GM19043 (cell line): ENCODE results near the gene RPL18A.

ENCODE experiments used
- ATAC-seq: cut with Tn5 transposase; IDR thresholded peaks from one replicate; pipeline ENCODE4 v1.9.1; 2021; ENCODE audit warnings: low read depth; ENCODE audit not compliant: unreplicated experiment

RPL18A gene

DNA sequence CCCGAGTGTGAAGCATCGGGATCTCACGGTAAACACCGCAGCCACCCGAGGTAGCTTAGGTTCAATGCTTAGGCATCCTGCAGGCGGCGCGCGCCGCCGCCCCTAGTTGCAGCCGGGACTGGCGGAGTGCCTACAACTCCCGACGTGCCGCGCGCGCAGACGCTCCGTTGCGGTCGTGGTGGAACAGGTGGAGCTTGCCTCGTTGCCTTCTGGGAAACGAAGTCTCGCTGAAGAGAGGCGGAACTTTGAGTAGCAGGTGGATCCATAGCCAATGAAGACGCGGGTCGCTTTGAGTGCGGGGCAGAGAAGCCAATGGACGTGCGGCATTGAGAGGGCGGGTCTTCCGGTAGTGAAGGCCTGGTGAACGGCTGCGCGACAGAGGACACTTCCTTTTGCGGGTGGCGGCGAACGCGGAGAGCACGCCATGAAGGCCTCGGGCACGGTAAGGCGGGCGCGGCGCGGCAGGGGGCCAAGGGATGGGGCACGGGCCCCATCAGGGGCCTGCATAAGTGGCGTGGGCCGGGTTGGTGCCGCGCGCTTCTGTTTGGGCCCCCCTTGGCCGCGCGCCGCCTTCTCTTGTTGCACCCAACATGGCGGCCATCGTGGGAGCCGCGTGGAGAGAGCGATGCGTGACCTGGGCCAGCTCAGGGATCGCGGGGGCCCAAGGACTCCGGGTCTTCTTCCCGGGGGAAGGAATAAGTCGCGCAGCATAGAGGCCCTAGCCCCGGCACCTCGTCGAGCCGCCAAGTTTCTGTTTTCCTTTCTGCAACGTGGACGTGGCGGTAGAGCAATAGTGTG lies at the start of gene RPL18A:
RPL18A (plus strand) TSS at position 378 of the 798 bp plus-strand sequence; CDS start at position 425, 47 bp downstream.
- ATAC-seq, result peak; percentile 96

DNA sequence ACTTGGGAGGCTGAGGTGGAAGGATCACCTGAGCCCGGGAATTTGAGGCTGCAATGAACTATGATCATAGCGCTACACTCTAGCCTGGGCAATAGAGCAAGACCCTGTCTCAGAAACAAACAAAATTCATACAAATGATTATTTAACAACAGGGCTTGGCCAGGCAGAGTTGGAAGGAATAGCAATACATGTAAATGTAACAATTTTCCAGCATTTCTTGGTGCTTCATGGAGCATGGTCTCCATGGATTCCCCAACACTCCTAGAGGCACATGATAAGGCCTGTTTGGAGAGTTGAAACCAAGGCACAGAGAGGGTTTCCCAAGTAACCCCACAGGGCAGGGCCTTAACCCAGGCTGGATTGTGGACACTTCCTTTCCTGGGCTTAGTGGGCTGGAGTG lies 48.6 kb upstream of the RPL18A start:
- ATAC-seq, result no peak

DNA sequence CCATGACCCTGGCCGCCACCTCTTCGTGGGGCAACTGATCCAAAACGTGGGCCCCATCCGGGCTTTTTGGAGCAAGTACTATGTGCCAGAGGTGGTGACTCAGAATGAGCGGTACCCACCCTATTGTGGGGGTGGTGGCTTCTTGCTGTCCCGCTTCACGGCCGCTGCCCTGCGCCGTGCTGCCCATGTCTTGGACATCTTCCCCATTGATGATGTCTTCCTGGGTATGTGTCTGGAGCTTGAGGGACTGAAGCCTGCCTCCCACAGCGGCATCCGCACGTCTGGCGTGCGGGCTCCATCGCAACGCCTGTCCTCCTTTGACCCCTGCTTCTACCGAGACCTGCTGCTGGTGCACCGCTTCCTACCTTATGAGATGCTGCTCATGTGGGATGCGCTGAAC lies 48.0 kb upstream of the RPL18A start:
- ATAC-seq, result no peak

- no peak for ATAC-seq
These were observed 47.6 kb upstream of the RPL18A start for GRCh38 chr19:17812099-17812498.

DNA sequence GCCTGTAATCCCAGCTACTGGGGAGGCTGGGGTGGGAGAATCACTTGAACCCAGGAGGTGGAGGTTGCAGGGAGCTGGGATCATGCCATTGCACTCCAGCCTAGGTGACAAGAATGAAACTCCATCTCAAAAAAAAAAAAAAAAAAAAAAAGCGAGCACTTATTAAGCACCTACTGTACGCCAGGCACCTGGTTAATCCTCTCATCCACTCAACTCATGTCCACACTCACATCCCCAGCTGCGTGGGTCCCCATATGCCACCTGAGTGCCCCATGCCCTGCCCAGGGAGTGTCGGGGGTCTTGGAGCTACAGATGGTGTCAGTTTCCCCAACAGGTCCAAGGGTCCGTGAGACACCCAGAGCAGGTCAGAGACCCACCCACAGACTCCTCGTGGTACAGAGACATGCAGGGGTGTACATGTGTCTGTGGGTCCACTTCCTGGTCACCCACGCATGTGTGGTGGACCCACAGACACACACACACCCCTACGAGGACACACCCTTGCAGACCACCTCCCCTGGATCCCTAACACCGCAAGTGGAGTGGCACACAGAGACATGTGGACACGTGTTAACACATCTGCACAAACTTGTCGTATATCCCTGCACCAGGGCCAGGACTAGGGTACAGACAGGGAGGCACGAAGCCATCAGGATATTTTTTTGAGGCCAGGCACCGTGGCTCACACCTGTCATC lies 41.9 kb upstream of the RPL18A start:
- no peak for ATAC-seq

- no peak for ATAC-seq
These were observed 38.5 kb upstream of the RPL18A start, which contains the start of gene INSL3 for GRCh38 chr19:17821190-17821589. INSL3 (minus strand) TSS chr19:17821519; CDS start chr19:17821506, 13 bp downstream.

DNA sequence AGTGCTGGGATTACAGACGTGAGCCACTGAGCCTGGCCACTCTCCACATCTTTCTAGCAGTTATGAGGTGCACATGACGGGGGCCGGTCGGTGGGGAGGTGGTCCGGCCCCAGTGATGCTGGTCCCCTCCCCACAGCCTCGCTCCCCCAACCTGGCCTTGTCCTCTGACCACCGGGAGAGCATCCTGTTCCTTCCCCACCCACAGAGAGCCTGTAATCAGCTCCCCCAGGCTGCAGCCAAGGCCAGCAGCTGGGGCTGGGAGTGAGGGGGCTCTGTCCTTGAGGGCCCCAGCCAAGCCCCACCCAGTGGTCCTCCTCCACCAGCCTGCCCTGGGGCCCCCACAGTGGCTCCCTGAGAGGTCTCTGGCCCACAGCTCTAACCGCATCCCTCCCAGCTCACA lies 35.4 kb upstream of the RPL18A start:
- ATAC-seq, result no peak

GRCh38 chr19:17826508-17827056 lies 33.1 kb upstream of the RPL18A start:
- no peak for ATAC-seq

- ATAC-seq, result no peak
These were observed 29.7 kb upstream of the RPL18A start for GRCh38 chr19:17829855-17830566.

- ATAC-seq, result no peak
These were observed 28.9 kb upstream of the RPL18A start for GRCh38 chr19:17830567-17831418.

- ATAC-seq, result no peak
These were observed 28.3 kb upstream of the RPL18A start for GRCh38 chr19:17831419-17831888.

- ATAC-seq, result no peak
These were observed 27.1 kb upstream of the RPL18A start for GRCh38 chr19:17832443-17833208.

DNA sequence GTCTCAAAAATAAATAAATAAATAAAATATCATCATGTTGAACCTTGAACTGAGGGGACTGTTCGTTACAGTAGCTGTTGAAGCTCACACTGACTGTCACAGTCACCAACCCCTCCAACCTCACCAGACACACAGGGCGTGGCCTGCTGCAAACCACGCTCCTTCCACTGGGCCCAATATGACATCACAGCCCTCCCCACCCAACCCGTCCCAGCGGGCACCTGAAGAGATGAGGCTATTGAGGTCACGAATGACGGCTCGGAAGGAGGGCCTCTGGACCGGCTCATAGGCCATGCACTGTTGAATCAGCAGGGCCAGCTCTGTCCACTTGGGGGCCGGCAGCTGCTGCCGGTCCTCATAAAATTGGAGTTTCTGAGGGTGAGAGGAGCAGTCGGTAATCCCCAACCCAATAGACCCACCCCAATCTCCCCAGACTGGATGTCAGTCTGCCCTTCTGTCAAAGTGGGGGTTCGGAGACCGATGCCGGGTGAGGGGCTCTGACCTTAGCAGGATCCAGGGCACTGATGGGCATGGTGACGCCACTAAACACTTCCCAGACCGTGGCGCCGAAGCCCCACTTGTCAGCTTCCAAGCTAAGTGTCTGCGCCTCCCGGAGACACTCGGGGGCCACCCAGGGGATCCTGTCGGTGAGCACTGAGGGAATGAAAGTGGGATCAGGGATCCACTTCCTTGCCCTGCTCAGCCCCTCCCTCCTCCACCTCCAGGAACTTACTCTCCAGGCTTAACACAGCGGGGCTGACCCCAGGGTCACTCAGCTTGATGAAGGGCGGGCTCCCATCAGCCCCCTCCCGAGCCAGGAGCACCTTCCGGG lies 25.1 kb upstream of the RPL18A start:
- no peak for ATAC-seq

GRCh38 chr19:17835182-17836006 lies 24.3 kb upstream of the RPL18A start:
- ATAC-seq, result no peak

DNA sequence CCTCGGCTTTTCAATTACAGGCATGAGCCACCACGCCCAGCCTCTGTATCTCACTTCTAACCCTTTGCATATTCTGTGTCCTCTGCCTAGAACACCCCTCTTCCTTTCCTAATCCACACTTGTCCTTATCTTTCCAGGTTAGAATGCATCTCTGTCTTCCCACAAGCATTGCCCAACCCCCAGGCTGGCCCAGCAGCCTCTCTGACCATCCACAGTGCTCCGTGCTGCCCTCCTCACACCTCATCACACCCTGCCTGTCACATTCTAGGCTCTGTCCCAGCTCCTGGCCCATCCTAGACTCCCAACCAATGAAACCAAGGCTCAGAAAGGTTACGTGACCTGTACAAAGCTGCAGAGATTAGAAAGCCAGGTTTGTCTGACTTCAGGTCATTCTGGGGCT lies 23.2 kb upstream of the RPL18A start:
- ATAC-seq, result no peak

- ATAC-seq, result no peak
These were observed 21.7 kb upstream of the RPL18A start for GRCh38 chr19:17837972-17838371.

- no peak for ATAC-seq
These were observed 19.7 kb upstream of the RPL18A start for GRCh38 chr19:17840019-17840418.
